Measurements from ENCODE around the gene PEPD. TPM values are rescaled to one million over a fixed set of nuclear protein-coding genes. Genes with fewer than 3 reads are reported as not detected.

Gene PEPD
- 10 to 100 TPM; 52.2 to 67.9 TPM for total RNA-seq
- polyA plus RNA-seq (2013, experiment 1 of 2): 54.0 TPM
- 42.9 TPM for polyA plus RNA-seq (2013, experiment 2 of 2)
- long read RNA-seq, experiment 1, transcript PEPD-201 (15 exons, 1,910 nt): major isoform, 7 of 31 reads
- long read RNA-seq, experiment 1, partial matches to known transcripts: 13 of 31 reads
- long read RNA-seq, experiment 1, other reads (novel, unspliced or antisense): 10 of 31 reads
- long read RNA-seq, experiment 2, transcript PEPD-201 (15 exons, 1,910 nt): major isoform, 141 of 164 reads
- long read RNA-seq, experiment 2, partial matches to known transcripts: 5 of 164 reads
- long read RNA-seq, experiment 2, other reads (novel, unspliced or antisense): 15 of 164 reads
- long read RNA-seq, experiment 3, transcript PEPD-201 (15 exons, 1,910 nt): major isoform, 530 of 583 reads
- long read RNA-seq, experiment 3, partial matches to known transcripts: 22 of 583 reads
- long read RNA-seq, experiment 3, other reads (novel, unspliced or antisense): 28 of 583 reads
- long read RNA-seq, experiment 4, transcript PEPD-201 (15 exons, 1,910 nt): major isoform, 75 of 103 reads
- long read RNA-seq, experiment 4, partial matches to known transcripts: 12 of 103 reads
- long read RNA-seq, experiment 4, other reads (novel, unspliced or antisense): 12 of 103 reads

- peak; percentile 99 for DNase-seq
- Mint-ChIP-seq H3K27me3 (ENCODE audit: insufficient read depth) (peaks cover under 1% of the 10 kb centered on the region), H3K4me1 (peaks cover 19% of the 10 kb centered on the region), H3K9me3 (no peaks in the 10 kb centered on the region), H3K27ac (peak within 1 kb of the TSS; percentile 91), H3K4me3 (peak within 1 kb of the TSS; percentile 63), H3K36me3 (ENCODE audit: low read depth) (no peaks in the 10 kb centered on the region)
- Histone ChIP-seq H3K36me3 (ENCODE audit: control insufficient read depth, insufficient read depth, low read length) (no peaks in the 10 kb centered on the region), H3K9me3 (ENCODE audit: control insufficient read depth, low read length) (no peaks in the 10 kb centered on the region), H3K27ac (ENCODE audit: low read depth, low read length) (no peak within 1 kb of the TSS), H3K4me3 (ENCODE audit: low read length) (peak within 1 kb of the TSS; percentile 88), H3K4me1 (ENCODE audit: control insufficient read depth, insufficient read depth, low read length) (peaks cover 9% of the 10 kb centered on the region), H3K9ac (ENCODE audit: extremely low read depth, low read length, poor library complexity, severe bottlenecking) (peak within 1 kb of the TSS; percentile 75), H3K27me3 (ENCODE audit: control insufficient read depth, insufficient read depth, low read length, poor library complexity, severe bottlenecking) (no peaks in the 10 kb centered on the region)
- TF ChIP-seq, protein P1, sequence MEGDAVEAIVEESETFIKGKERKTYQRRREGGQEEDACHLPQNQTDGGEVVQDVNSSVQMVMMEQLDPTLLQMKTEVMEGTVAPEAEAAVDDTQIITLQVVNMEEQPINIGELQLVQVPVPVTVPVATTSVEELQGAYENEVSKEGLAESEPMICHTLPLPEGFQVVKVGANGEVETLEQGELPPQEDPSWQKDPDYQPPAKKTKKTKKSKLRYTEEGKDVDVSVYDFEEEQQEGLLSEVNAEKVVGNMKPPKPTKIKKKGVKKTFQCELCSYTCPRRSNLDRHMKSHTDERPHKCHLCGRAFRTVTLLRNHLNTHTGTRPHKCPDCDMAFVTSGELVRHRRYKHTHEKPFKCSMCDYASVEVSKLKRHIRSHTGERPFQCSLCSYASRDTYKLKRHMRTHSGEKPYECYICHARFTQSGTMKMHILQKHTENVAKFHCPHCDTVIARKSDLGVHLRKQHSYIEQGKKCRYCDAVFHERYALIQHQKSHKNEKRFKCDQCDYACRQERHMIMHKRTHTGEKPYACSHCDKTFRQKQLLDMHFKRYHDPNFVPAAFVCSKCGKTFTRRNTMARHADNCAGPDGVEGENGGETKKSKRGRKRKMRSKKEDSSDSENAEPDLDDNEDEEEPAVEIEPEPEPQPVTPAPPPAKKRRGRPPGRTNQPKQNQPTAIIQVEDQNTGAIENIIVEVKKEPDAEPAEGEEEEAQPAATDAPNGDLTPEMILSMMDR (conservative IDR thresholded peaks at IDR 0.05): no peak
- WGBS, 2 experiments (ENCODE audit: insufficient coverage in 1 of 2, insufficient read length in 1 of 2): 8 to 14% methylated on average over 35 to 69 of the region's 69 CpGs
Measured at GRCh38 chr19:33521480-33522370, at the start of gene PEPD. PEPD (minus strand) TSS chr19:33521791; CDS start chr19:33521760, 31 bp downstream.

- no peak overlapping the region for H3K4me3 Mint-ChIP-seq
- TF ChIP-seq, protein P1 (conservative IDR thresholded peaks at IDR 0.05): no peak
- H3K36me3 Mint-ChIP-seq (ENCODE audit: low read depth): no peaks in the 10 kb centered on the region
- no peak for DNase-seq
- H3K9me3 ChIP-seq (ENCODE audit: control insufficient read depth, low read length): peaks cover 8% of the 10 kb centered on the region
- H3K27me3 Mint-ChIP-seq (ENCODE audit: insufficient read depth): no peaks in the 10 kb centered on the region
- H3K27ac Mint-ChIP-seq: peak overlapping the region; percentile 50
- H3K27ac ChIP-seq (ENCODE audit: low read depth, low read length): no peak overlapping the region
- no peaks in the 10 kb centered on the region for H3K4me1 ChIP-seq (ENCODE audit: control insufficient read depth, insufficient read depth, low read length)
- H3K27me3 ChIP-seq (ENCODE audit: control insufficient read depth, insufficient read depth, low read length, poor library complexity, severe bottlenecking): no peaks in the 10 kb centered on the region
- peaks cover 7% of the 10 kb centered on the region for H3K4me1 Mint-ChIP-seq
- no peak overlapping the region for H3K9ac ChIP-seq (ENCODE audit: extremely low read depth, low read length, poor library complexity, severe bottlenecking)
- H3K9me3 Mint-ChIP-seq: peaks cover 19% of the 10 kb centered on the region
- WGBS, 2 experiments (ENCODE audit: insufficient coverage in 1 of 2, insufficient read length in 1 of 2): 50 to 70% methylated on average over 4 to 5 of the region's 5 CpGs
- H3K4me3 ChIP-seq (ENCODE audit: low read length): no peak overlapping the region
- no peaks in the 10 kb centered on the region for H3K36me3 ChIP-seq (ENCODE audit: control insufficient read depth, insufficient read depth, low read length)
Measured at GRCh38 chr19:33569821-33570220, 48.2 kb upstream of the PEPD start.

DNA sequence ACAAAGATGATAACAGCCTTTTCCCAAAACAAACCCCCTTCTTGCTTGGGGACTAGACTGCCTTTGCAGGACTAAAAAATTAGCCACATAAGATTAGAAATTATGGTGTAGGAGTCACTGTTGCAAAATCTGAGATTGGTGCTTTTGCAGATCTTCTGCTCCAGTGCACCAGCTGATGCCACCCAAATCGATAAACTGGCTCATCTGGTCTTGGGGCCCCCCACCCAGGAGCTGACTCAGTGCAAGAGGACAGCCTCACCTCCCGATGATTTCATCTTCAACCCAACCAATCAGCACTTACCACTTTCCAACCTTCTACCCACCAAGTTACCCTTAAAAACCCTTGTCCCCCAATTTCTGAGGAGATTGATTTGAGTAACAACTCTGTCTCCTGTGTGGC lies 47.1 kb upstream of the PEPD start:
- no peak for DNase-seq
- H3K27ac Mint-ChIP-seq: no peak overlapping the region
- 88 to 96% methylated on average over 1 to 2 of the region's 2 CpGs for WGBS, 2 experiments (ENCODE audit: insufficient coverage in 1 of 2, insufficient read length in 1 of 2)
- Histone ChIP-seq H3K27me3 (ENCODE audit: control insufficient read depth, insufficient read depth, low read length, poor library complexity, severe bottlenecking) (no peaks in the 10 kb centered on the region), H3K9ac (ENCODE audit: extremely low read depth, low read length, poor library complexity, severe bottlenecking) (no peak overlapping the region), H3K4me3 (ENCODE audit: low read length) (no peak overlapping the region), H3K9me3 (ENCODE audit: control insufficient read depth, low read length) (no peaks in the 10 kb centered on the region), H3K27ac (ENCODE audit: low read depth, low read length) (no peak overlapping the region), H3K4me1 (ENCODE audit: control insufficient read depth, insufficient read depth, low read length) (no peaks in the 10 kb centered on the region), H3K36me3 (ENCODE audit: control insufficient read depth, insufficient read depth, low read length) (no peaks in the 10 kb centered on the region)
- H3K36me3 Mint-ChIP-seq (ENCODE audit: low read depth): no peaks in the 10 kb centered on the region
- no peak overlapping the region for H3K4me3 Mint-ChIP-seq
- peaks cover 7% of the 10 kb centered on the region for H3K4me1 Mint-ChIP-seq
- TF ChIP-seq, protein P1 (conservative IDR thresholded peaks at IDR 0.05): no peak
- H3K9me3 Mint-ChIP-seq: peaks cover 8% of the 10 kb centered on the region
- no peaks in the 10 kb centered on the region for H3K27me3 Mint-ChIP-seq (ENCODE audit: insufficient read depth)

All from endodermal cell (in vitro differentiated cells).